Fibroblast of lung (primary cell): ENCODE results near the gene MAST3.

ENCODE experiments used
- EZH2 ChIP-seq: IDR thresholded peaks from 2 replicates; pipeline ENCODE4 v1.5.1; 2012; ENCODE audit warnings: low read length, control low read depth, mild to moderate bottlenecking; ENCODE audit errors: missing control alignments
- TF ChIP-seq, protein P1 (sequence below), 2 donors: IDR thresholded peaks in 1 of 2; conservative IDR thresholded peaks in 1 of 2; 1 replicate in 1 of 2; 2 replicates in 1 of 2; pipeline ENCODE4 v1.5.1; 2011 to 2012; ENCODE audit warnings: low read length in 2 of 2, control low read depth in 1 of 2, inconsistent platforms in 1 of 2, low read depth in 1 of 2, mild to moderate bottlenecking in 1 of 2

DNA sequence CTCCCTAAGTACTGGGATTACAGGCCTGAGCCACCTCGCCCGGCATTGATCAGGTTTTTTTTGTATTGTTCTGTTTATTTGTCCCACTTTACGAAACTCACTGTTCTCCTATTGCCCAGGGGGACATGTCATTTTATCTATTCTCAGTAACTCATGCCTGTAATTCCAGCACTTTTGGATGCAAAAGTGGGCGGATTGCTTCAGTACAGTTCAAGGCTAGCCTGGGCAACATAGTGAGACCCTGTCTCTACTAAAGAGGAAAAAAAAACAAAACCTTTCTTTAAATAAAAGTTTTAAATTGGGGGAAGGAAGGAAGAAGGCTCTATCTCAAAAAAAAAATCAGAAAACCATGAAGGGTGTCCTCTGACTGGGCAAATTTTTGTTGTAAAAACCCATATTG, 92.7 kb downstream of the MAST3 start:
- TF ChIP-seq, protein P1, sequence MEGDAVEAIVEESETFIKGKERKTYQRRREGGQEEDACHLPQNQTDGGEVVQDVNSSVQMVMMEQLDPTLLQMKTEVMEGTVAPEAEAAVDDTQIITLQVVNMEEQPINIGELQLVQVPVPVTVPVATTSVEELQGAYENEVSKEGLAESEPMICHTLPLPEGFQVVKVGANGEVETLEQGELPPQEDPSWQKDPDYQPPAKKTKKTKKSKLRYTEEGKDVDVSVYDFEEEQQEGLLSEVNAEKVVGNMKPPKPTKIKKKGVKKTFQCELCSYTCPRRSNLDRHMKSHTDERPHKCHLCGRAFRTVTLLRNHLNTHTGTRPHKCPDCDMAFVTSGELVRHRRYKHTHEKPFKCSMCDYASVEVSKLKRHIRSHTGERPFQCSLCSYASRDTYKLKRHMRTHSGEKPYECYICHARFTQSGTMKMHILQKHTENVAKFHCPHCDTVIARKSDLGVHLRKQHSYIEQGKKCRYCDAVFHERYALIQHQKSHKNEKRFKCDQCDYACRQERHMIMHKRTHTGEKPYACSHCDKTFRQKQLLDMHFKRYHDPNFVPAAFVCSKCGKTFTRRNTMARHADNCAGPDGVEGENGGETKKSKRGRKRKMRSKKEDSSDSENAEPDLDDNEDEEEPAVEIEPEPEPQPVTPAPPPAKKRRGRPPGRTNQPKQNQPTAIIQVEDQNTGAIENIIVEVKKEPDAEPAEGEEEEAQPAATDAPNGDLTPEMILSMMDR (conservative IDR thresholded peaks at IDR 0.05 in 1 of 2, IDR thresholded peaks at IDR 0.05 in 1 of 2; ENCODE audit: low read depth in 1 of 2, low read length in 2 of 2) = no peak
- TF ChIP-seq EZH2 = no peak
